B cell (primary cell): Measurements from ENCODE around the gene TCHH. TPM values are rescaled to one million over a fixed set of nuclear protein-coding genes. Genes with fewer than 3 reads are reported as not detected.

Experiments
- ATAC-seq: fragments of 200-7000 bp; cut with Tn5 transposase; one replicate; pipeline ENCODE4 v1.10.0; 2021; ENCODE audit warnings: low read depth, mild to moderate bottlenecking, moderate number of reproducible peaks, moderate library complexity
- CTCF ChIA-PET: fragments of 350-600 bp; sonication (Branson Sonifier 250); formaldehyde crosslinking; loops from one replicate; lab custom pipeline; 2021; ENCODE audit warnings: antibody characterized with exemption, inconsistent platforms; lab: Charles Lee
- POLR2A ChIA-PET: fragments of 350-600 bp; sonication (Branson Sonifier 250); formaldehyde crosslinking; loops from one replicate; lab custom pipeline; 2021; ENCODE audit warnings: antibody characterized with exemption; lab: Charles Lee
- DNase-seq: peaks from one replicate; pipeline ENCODE4 v3.0.0; 2013
- H2AFZ ChIP-seq: 2 replicates; pipeline ENCODE4 v1.6.1; 2012; ENCODE audit warnings: mild to moderate bottlenecking, low read depth, low read length; ENCODE audit not compliant: insufficient read depth, poor library complexity, severe bottlenecking
- H3K27ac ChIP-seq, 2 donors: 1 replicate in 1 of 2; 2 replicates in 1 of 2; pipeline ENCODE4 v1.5.1; 2012 to 2013; ENCODE audit warnings: low read length in 2 of 2, mild to moderate bottlenecking in 2 of 2, moderate library complexity in 1 of 2
- H3K27me3 ChIP-seq, 4 experiments: fragments of 200-600 bp in 1 of 4; sonication (generic) in 1 of 4; replicated peaks in 1 of 4; 1 replicate in 2 of 4; 2 replicates in 2 of 4; pipeline versions ENCODE4 v1.6.1 to v1.7.0; 2013 to 2016; ENCODE audit warnings: low read length in 3 of 4, mild to moderate bottlenecking in 2 of 4, mixed read lengths in 1 of 4, moderate library complexity in 1 of 4; ENCODE audit not compliant: insufficient read depth in 4 of 4, control insufficient read depth in 3 of 4; ENCODE audit errors: control extremely low read depth in 1 of 4
- H3K36me3 ChIP-seq, 2 experiments: replicated peaks in 1 of 2; 1 replicate in 1 of 2; 2 replicates in 1 of 2; pipeline versions ENCODE4 v1.6.1 to v1.7.1; 2013; ENCODE audit warnings: low read length in 1 of 2; ENCODE audit not compliant: insufficient read depth in 2 of 2, control insufficient read depth in 1 of 2; ENCODE audit errors: control extremely low read depth in 1 of 2, extremely low read depth in 1 of 2
- H3K4me1 ChIP-seq, 2 donors: fragments of 200-600 bp in 1 of 2; sonication (generic) in 1 of 2; 1 replicate in 1 of 2; 2 replicates in 1 of 2; pipeline versions ENCODE4 v1.5.1 to v1.6.1; 2013 to 2017; ENCODE audit warnings: low read length in 2 of 2; ENCODE audit not compliant: control insufficient read depth in 2 of 2, insufficient read depth in 2 of 2
- H3K4me2 ChIP-seq: replicated peaks from 2 replicates; pipeline ENCODE3; 2012; ENCODE audit warnings: mild to moderate bottlenecking, low read depth, low read length; ENCODE audit not compliant: poor library complexity, severe bottlenecking
- H3K4me3 ChIP-seq, 5 experiments: fragments of 200-600 bp in 1 of 5; sonication (generic) in 1 of 5; 1 replicate in 3 of 5; 2 replicates in 2 of 5; pipeline versions ENCODE4 v1.5.1 to v1.7.0; 2011 to 2016; ENCODE audit warnings: low read length in 4 of 5, mild to moderate bottlenecking in 4 of 5, low read depth in 2 of 5, control low read depth in 1 of 5, moderate library complexity in 1 of 5; ENCODE audit not compliant: insufficient read depth in 1 of 5; ENCODE audit errors: control extremely low read depth in 1 of 5, extremely low read depth in 1 of 5
- H3K79me2 ChIP-seq: fragments of 200-600 bp; sonication (generic); one replicate; pipeline ENCODE4 v1.6.0; 2016; ENCODE audit warnings: low read length; ENCODE audit not compliant: control insufficient read depth, insufficient read depth
- H3K9ac ChIP-seq: fragments of 200-600 bp; sonication (generic); 2 replicates; pipeline ENCODE4 v1.6.1; 2017; ENCODE audit warnings: mild to moderate bottlenecking, low read length, moderate library complexity
- H3K9me3 ChIP-seq, 3 donors: one replicate each; pipeline versions ENCODE4 v1.6.1 to v1.7.1; 2013; ENCODE audit warnings: low read length in 2 of 3; ENCODE audit not compliant: control insufficient read depth in 2 of 3, insufficient read depth in 1 of 3; ENCODE audit errors: control extremely low read depth in 1 of 3
- H4K20me1 ChIP-seq: 2 replicates; pipeline ENCODE4 v1.6.0; 2012; ENCODE audit warnings: mild to moderate bottlenecking, low read length; ENCODE audit not compliant: insufficient read depth, control insufficient read depth, poor library complexity, severe bottlenecking
- H3K27ac Mint-ChIP-seq: one replicate; pipeline ENCODE4 v1.8.0; 2021; ENCODE audit warnings: mixed read lengths
- H3K27me3 Mint-ChIP-seq: one replicate; pipeline ENCODE4 v1.8.0; 2021; ENCODE audit warnings: mixed read lengths
- H3K4me1 Mint-ChIP-seq: one replicate; pipeline ENCODE4 v1.8.0; 2021; ENCODE audit warnings: mixed read lengths
- H3K4me3 Mint-ChIP-seq: one replicate; pipeline ENCODE4 v1.8.0; 2021; ENCODE audit warnings: mixed read lengths
- H3K9me3 Mint-ChIP-seq: one replicate; pipeline ENCODE4 v1.8.0; 2022; ENCODE audit warnings: mixed read lengths; ENCODE audit not compliant: insufficient read depth
- EZH2 ChIP-seq: IDR thresholded peaks from 2 replicates; pipeline ENCODE4 v1.6.1; 2012; ENCODE audit warnings: borderline replicate concordance, low read depth, mild to moderate bottlenecking, moderate library complexity, low read length; ENCODE audit not compliant: insufficient read depth, poor library complexity, severe bottlenecking
- WGBS: methylation state at CpG from one replicate; pipeline ENCODE4 v1.1.5; 2013; ENCODE audit warnings: missing lambda C conversion rate; ENCODE audit not compliant: insufficient coverage; 5-methylcytosine and 5-hydroxymethylcytosine counted together
- intact Hi-C: fragments of 100-400 bp; cut with micrococcal nuclease; formaldehyde crosslinking; loops from one replicate; pipeline ENCODE4 v1.10.0; 2022
- polyA plus RNA-seq: library from polyadenylated mRNA; depleted of rRNA; stranded (reverse); fragments of >200 nt; gene quantifications from 2 replicates; pipeline ENCODE4 v1.2.3, GENCODE V29; 2012
- total RNA-seq, 2 donors: library from RNA; stranded (reverse); fragments of 120-200 nt in 1 of 2; gene quantifications; 1 replicate in 1 of 2; 2 replicates in 1 of 2; pipeline versions ENCODE4 v1.2.3 to v1.2.4, GENCODE V29; 2013 to 2022
- TF ChIP-seq, protein P1 (sequence below): fragments of 200-600 bp; IDR thresholded peaks from one replicate; pipeline ENCODE4 v1.8.0; 2022; ENCODE audit warnings: antibody characterized with exemption, mild to moderate bottlenecking

Gene TCHH
- total and polyA plus RNA-seq, 2 donors (not counting 1 experiment from before 2014, with no cell fraction given), result not detected

DNA sequence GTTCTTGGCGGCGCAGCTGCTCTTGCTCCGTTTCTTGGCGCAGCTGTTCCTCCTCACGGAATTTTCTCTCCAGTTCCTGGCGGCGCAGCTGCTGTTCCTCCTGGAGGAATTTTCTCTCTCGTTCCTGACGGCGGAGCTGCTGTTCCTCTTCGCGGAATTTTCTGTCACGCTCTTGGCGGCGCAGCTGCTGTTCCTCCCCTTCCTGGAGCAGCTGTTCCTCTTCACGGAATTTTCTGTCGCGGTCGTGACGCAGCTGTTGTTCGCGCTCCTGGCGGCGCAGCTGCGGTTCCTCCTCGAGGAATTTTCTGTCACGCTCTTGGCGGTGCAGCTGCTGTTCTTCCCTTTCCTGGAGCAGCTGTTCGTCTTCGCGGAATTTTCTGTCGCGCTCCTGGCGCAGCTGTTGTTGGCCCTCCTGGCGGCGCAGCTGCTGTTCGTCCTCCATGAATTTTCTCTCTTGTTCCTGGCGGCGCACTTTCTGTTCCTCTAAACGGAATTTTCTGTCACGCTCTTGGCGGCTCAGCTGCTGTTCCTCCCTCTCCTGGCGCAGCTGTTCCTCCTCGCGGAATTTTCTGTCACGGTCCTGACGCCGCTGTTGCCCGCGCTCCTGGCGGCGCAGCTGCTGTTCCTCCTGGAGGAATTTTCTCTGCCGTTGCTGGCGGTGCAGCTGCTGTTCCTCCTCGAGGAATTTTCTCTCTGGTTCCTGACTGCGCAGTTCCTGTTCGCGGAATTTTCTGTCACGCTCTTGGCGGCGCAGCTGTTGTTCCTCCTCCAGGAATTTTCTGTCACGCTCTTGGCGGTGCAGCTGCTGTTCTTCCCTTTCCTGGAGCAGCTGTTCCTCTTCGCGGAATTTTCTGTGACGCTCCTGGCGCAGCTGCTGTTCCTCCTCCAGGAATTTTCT, 7.0 kb downstream of the TCHH start:
- Histone ChIP-seq H3K4me2 (no peak overlapping the region), H3K36me3 (no peaks in the 10 kb centered on the region), H3K9me3 (peaks cover 0 to 40% (median 0%) of the 10 kb centered on the region in 3 donors), H2AFZ (no peak overlapping the region), H3K9ac (no peak overlapping the region), H4K20me1 (no peaks in the 10 kb centered on the region), H3K79me2 (no peaks in the 10 kb centered on the region), H3K4me3 (no peak overlapping the region), H3K27me3 (peaks cover 0 to 63% (median 54%) of the 10 kb centered on the region in 4 experiments), H3K27ac (no peak overlapping the region), H3K4me1 (peaks cover 46 to 55% of the 10 kb centered on the region in 2 donors)
- intact Hi-C loops, result no loop called here
- ChIA-PET POLR2A (no interaction called here), CTCF (no interaction called here)
- Mint-ChIP-seq H3K4me3 (peak overlapping the region; percentile 18), H3K4me1 (peaks cover 6% of the 10 kb centered on the region), H3K9me3 (no peaks in the 10 kb centered on the region), H3K27me3 (peaks cover 19% of the 10 kb centered on the region), H3K27ac (no peak overlapping the region)
- DNase-seq (peak; percentile 25), ATAC-seq (no peak)
- no peak for TF ChIP-seq EZH2
- 11% methylated on average over 67 of the region's 67 CpGs for WGBS

DNA sequence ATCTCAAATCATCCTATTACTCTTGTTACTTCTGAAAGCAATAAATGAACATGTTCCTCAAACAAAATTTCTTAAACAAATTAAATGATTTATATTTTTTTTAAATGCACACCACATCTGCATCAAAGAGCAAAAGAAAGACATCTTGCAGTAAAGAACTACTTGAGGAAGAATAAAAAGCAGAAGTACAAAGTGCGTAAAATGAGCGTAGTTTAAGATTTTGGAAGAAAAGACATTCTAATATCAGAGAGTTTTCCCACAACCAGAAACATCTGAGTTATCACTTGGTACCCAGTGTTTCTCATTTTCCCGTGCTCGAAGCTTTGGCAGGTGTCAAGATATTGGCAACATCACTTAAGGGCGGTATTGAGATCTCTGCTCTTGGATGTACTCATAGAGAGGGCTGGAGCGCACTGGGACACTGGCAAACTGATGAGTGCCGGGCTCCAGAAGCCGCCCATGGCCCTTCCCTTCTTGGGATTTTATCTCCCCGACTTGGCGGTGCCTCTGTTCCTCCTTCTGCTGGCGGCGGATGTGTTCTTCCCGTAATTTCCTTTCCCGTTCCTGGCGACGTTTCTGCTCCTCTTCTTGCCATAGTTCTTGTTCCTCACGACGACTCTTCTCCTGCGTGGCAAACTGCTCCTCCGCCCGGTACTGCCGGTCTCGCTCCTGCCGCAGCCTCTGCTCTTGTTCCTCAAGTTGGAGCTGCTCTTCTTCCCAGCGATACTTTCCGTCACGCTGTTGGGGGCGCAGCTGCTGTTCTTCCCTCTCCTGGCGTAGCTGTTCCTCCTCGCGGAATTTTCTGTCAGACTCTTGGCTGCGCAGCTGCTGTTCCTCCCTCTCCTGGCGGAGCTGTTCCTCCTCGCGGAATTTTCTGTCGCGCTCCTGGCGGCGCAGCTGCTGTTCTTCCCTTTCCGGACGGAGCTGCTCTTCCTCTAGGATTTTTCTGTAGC, 7.9 kb downstream of the TCHH start:
- Mint-ChIP-seq H3K27ac (no peak overlapping the region), H3K4me3 (no peak overlapping the region), H3K4me1 (peaks cover 4% of the 10 kb centered on the region), H3K27me3 (peaks cover 19% of the 10 kb centered on the region), H3K9me3 (no peaks in the 10 kb centered on the region)
- ChIA-PET CTCF (no interaction called here), POLR2A (no interaction called here)
- WGBS, result 25% methylated on average over 38 of the region's 41 CpGs
- H3K79me2 ChIP-seq, result no peaks in the 10 kb centered on the region
- H3K36me3 ChIP-seq, result no peaks in the 10 kb centered on the region
- H3K4me1 ChIP-seq, result peaks cover 40 to 46% of the 10 kb centered on the region in 2 donors
- H3K4me3 ChIP-seq, result no peak overlapping the region
- H3K27me3 ChIP-seq, result peaks cover 0 to 56% (median 46%) of the 10 kb centered on the region in 4 experiments
- ATAC-seq, result no peak
- H3K27ac ChIP-seq, result no peak overlapping the region
- TF ChIP-seq, protein P1, sequence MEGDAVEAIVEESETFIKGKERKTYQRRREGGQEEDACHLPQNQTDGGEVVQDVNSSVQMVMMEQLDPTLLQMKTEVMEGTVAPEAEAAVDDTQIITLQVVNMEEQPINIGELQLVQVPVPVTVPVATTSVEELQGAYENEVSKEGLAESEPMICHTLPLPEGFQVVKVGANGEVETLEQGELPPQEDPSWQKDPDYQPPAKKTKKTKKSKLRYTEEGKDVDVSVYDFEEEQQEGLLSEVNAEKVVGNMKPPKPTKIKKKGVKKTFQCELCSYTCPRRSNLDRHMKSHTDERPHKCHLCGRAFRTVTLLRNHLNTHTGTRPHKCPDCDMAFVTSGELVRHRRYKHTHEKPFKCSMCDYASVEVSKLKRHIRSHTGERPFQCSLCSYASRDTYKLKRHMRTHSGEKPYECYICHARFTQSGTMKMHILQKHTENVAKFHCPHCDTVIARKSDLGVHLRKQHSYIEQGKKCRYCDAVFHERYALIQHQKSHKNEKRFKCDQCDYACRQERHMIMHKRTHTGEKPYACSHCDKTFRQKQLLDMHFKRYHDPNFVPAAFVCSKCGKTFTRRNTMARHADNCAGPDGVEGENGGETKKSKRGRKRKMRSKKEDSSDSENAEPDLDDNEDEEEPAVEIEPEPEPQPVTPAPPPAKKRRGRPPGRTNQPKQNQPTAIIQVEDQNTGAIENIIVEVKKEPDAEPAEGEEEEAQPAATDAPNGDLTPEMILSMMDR, result no peak
- no peak for TF ChIP-seq EZH2
- H3K9me3 ChIP-seq, result peaks cover 0 to 36% (median 0%) of the 10 kb centered on the region in 3 donors
- no peak overlapping the region for H2AFZ ChIP-seq
- DNase-seq, result peak; percentile 24
- H3K9ac ChIP-seq, result no peak overlapping the region
- H4K20me1 ChIP-seq, result no peaks in the 10 kb centered on the region
- H3K4me2 ChIP-seq, result no peak overlapping the region
- intact Hi-C loops, result no loop called here
